ENCODE data around the gene CNTLN. TPM values are rescaled to one million over a fixed set of nuclear protein-coding genes. Genes with fewer than 3 reads are reported as not detected.
"Not testable (repeated sequence)": the region's sequence is repeated elsewhere in the genome, so short reads cannot be mapped to it uniquely, and the experiment has no call there.

The CNTLN gene
- total RNA-seq, 2 donors from 2014 or later = 10.8 to 10.9 TPM

DNA sequence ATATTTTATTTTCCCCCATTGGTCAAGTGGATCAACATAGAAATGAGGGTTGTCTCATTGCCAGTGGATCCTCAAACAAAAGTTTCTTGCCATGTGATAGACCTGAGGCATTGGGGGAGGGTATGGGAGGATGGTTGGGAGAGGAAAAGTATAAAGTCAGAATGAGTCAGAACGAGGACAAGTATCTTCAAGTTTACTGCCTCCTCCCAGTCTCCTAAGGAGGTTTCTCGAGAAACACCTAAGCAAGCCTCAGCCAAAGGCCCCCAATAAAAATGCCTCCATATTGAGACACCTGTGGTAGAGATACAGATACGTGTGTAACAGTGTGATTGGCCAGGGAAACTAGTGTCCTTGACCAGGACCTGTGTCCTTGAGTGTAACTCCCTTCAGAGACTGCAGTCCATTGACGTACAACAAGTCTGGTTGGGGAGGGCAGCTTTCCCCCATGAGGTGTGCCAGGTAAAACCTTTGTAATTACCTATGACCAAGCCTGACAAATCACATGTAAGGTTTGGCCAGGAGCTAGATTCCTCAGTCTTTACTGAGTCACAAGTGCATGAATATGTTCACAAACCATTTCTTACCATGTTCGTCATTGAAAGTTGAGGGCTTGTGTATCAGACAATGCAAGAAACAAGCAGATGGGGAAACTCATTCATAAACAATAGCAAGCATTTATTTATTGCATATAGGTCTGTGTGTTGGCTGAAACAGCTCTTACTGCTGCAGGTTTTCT, 245.5 kb downstream of the CNTLN start:
- intact Hi-C loops (cut with DNase I) = no loop called here
- no peak for DNase-seq (ENCODE audit: low spot score)

- no peak for DNase-seq (ENCODE audit: low spot score)
- intact Hi-C loops (cut with DNase I) = no loop called here
These were observed 252.7 kb downstream of the CNTLN start for GRCh38 chr9:17387565-17387964.

GRCh38 chr9:17389026-17389425, 254.2 kb downstream of the CNTLN start:
- no peak for DNase-seq (ENCODE audit: low spot score)
- intact Hi-C loops (cut with DNase I) = no loop called here

DNA sequence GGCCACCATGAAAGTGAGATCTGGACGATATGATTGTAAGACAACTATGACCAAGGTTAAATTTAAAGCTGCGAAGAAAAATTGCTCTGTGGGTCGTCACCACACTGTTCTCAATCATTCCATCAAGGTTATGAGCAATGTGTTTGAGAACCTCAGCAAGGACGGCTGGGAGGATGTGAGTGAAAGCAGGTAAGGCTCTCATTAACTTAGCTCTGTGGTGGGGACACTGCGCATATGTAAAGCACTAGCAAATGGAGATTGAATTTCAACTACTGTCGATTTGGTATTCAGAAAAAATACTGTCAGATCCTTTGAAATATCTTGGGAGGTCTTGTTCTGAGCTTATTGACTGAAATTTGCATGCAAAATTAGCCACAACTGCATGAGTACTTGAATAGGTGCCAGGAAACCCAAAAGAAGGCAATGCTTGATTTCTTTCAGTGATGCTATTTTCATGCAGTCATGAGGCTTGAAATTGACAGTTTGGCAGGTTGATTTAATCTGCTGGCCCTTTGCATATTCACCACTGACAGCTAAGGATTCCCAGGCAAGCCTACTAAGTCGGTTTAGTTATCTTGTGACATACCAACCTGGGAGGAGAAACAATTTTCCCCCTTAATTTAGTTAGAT, 260.2 kb downstream of the CNTLN start:
- intact Hi-C loops (cut with DNase I) = no loop called here

GRCh38 chr9:17397166-17397728, 262.4 kb downstream of the CNTLN start:
- DNase-seq (ENCODE audit: low spot score); intact Hi-C loops (cut with DNase I): not testable (repeated sequence)

More for the DNA sequence above, 260.2 kb downstream of the CNTLN start:
- DNase-seq (ENCODE audit: low spot score) = no peak

- intact Hi-C loops (cut with DNase I) = no loop called here
- no peak for DNase-seq (ENCODE audit: low spot score)
These were observed 263.5 kb downstream of the CNTLN start for GRCh38 chr9:17398350-17398749.

DNA sequence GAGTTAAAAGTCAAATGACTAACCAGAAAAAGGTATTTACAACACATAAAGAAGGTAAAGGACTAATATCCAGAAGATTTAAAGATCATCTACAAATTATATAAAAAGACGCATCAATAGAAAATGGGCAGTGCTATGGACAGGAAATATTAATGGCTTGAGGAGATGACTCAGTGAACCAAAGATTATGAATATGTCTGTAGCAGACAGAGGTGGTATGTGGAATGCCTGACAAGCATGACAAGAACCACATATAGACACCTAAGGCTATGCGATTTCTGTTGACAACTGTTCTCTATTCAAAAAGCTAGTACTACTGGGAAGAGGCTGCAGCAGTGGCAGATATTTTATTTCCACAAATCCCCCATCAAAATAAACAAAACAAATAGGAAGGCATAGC, 267.0 kb downstream of the CNTLN start:
- no peak for DNase-seq (ENCODE audit: low spot score)
- intact Hi-C loops (cut with DNase I) = loop anchor here in 1 of 2 donors (5.0 kb wide), 1 partner anchor 930 kb away; no protein-coding TSS in a partner anchor

GRCh38 chr9:17402309-17402708, 267.5 kb downstream of the CNTLN start:
- no peak for DNase-seq (ENCODE audit: low spot score)
- intact Hi-C loops (cut with DNase I) = loop anchor here in 1 of 2 donors (5.0 kb wide), 1 partner anchor 930 kb away; no protein-coding TSS in a partner anchor

DNA sequence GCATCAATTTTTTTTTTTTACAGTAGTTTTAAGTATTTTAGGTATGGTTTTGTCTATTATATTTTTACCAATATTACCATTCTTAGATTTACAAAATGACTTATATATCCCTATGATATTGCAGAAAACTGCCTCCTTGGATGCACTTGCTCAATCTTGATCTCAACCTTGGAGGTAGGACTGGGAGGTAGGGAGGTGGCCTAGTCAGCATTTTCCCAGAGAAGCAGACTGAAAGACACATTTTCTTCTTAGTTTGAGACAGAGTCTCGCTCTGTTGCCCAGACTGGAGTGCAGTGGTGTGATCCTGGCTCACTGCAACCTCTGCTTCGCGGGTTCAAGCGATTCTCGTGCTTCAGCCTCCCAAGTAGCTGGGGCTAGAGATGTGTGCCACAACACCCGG, 268.7 kb downstream of the CNTLN start:
- DNase-seq (ENCODE audit: low spot score) = no peak
- intact Hi-C loops (cut with DNase I) = loop anchor here in 1 of 2 donors (5.0 kb wide), 1 partner anchor 931 kb away; no protein-coding TSS in a partner anchor

GRCh38 chr9:17414986-17415385, 280.1 kb downstream of the CNTLN start:
- intact Hi-C loops (cut with DNase I) = no loop called here
- no peak for DNase-seq (ENCODE audit: low spot score)

DNA sequence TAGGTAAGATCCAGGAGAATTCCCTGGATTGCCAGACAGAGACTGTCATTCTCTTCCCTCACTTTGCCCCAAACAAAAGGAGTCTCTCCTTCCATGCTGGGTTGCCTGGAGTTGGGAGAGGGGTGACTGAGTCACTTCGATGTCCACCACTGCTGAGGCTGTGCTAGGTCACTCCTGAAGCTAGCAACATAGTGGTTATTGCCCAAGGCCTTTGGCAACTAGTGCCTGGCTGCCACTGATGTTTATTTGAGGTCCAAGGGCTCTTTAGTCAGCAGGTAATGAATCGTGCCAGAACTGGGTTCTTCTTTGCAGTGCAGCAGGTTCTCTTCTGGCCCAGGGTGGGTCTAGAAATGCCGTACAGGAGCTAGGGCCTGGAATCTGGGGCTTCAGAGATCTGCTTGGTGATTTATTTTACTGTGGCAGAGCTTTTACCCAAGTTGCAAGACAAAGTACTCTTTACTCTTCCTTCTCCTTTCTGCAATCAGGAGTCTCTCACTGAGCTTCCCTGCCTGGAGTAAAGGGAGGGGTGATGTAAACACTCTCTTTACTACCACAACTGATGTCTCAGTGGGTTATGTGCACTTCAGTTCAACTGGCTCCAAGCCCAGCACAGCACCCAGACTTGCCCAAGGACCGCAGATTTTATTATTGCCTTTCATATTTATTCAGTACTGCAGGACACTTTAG, 288.3 kb downstream of the CNTLN start:
- DNase-seq (ENCODE audit: low spot score) = no peak
- intact Hi-C loops (cut with DNase I) = no loop called here

GRCh38 chr9:17423681-17424011, 288.8 kb downstream of the CNTLN start:
- intact Hi-C loops (cut with DNase I) = no loop called here
- no peak for DNase-seq (ENCODE audit: low spot score)

DNA sequence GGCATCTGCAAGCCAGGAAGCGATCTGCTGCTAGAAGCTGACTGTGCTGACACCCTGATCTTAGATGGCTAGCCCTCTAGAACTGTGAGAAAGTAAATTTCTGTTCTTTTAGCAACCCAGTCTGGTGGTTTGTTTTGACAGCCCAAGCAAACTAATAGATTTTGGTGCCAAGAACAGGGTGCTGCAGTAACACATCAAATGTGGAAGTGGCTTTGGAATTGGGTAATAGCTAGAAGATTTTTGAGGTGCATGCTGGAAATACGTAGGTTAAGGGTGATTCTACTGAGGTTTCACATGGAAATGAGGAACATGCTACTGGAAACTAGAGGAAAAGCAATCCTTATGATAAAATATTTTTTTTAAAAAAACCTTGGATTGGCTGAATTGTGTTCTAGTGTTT, 290.5 kb downstream of the CNTLN start:
- DNase-seq (ENCODE audit: low spot score) = no peak

GRCh38 chr9:17433526-17433925, 298.7 kb downstream of the CNTLN start:
- intact Hi-C loops (cut with DNase I) = no loop called here
- DNase-seq (ENCODE audit: low spot score) = no peak

More for the DNA sequence above, 290.5 kb downstream of the CNTLN start:
- intact Hi-C loops (cut with DNase I) = no loop called here

- no peak for DNase-seq (ENCODE audit: low spot score)
- intact Hi-C loops (cut with DNase I) = no loop called here
These were observed 302.0 kb downstream of the CNTLN start for GRCh38 chr9:17436854-17437253.

DNA sequence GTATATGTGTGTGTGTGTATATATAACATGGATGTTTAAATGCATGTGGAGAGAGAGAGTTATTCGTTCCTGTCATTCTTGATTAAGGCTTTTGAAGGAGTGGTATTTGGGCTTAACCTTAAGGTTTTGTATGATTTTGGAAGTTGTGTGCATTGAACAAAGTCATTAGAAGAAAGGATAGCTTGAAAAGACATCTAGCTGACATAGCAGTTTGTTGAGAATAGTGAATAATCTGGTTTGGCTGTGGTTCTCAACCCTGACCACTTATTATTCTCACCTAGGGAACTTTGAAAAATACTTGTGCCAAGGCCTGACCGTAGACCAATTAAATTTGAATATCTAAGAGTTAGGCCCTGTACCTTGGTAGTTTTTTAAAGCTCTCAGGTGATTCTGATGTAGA, 303.0 kb downstream of the CNTLN start:
- no peak for DNase-seq (ENCODE audit: low spot score)
- intact Hi-C loops (cut with DNase I) = no loop called here

GRCh38 chr9:17445126-17445525, 310.3 kb downstream of the CNTLN start:
- intact Hi-C loops (cut with DNase I); DNase-seq (ENCODE audit: low spot score): not testable (repeated sequence)

DNA sequence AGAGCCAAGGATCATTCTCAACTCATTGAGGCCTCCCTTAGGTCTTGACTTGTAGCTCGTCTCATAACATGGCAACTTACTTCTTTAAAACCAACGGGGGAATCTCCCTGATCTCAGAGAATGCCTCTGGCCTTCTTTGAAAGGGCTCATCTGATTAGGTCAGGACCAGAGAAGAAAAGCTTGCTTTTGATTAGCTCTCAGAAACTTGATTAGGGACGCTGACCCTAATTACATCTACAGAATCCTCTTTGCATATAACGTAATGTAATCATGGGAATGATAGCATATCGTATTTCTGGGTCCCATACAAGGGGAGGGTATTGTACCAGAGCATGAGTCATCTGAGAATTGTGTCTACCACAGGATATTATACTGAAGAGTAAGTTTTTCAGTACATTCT, 318.9 kb downstream of the CNTLN start:
- intact Hi-C loops (cut with DNase I) = no loop called here
- no peak for DNase-seq (ENCODE audit: low spot score)

- intact Hi-C loops (cut with DNase I) = loop anchor here (5.0 to 10.0 kb wide), 2 partner anchors 346 to 348 kb away; no protein-coding TSS in a partner anchor
- DNase-seq (ENCODE audit: low spot score) = no peak
These were observed 328.1 kb downstream of the CNTLN start for GRCh38 chr9:17462869-17463464.
